WERI-Rb-1 (cell line): ENCODE data around the gene RBP4.

Experiments used
- DNase-seq: peaks from one replicate; pipeline ENCODE4 v3.0.0-alpha.2; 2020
- H3K27ac ChIP-seq: fragments of 250-450 bp; sonication (Bioruptor Pico); 2 replicates; pipeline ENCODE4 v1.5.1; 2020; ENCODE audit warnings: mild to moderate bottlenecking, moderate library complexity
- H3K27me3 ChIP-seq: fragments of 250-450 bp; sonication (Bioruptor Pico); 2 replicates; pipeline ENCODE4 v1.5.1; 2021; ENCODE audit warnings: mild to moderate bottlenecking, low read depth, moderate library complexity; ENCODE audit not compliant: insufficient read depth, severe bottlenecking
- H3K36me3 ChIP-seq: fragments of 250-450 bp; sonication (Bioruptor Pico); 2 replicates; pipeline ENCODE4 v1.5.1; 2020; ENCODE audit warnings: mild to moderate bottlenecking, moderate library complexity
- H3K4me3 ChIP-seq: 2 replicates; pipeline ENCODE4 v1.5.1; 2011; ENCODE audit warnings: low read depth, mild to moderate bottlenecking, control low read depth, low read length
- H3K9me3 ChIP-seq: fragments of 250-450 bp; sonication (Bioruptor Pico); 2 replicates; pipeline ENCODE4 v1.5.1; 2021; ENCODE audit warnings: mild to moderate bottlenecking, moderate library complexity; ENCODE audit not compliant: severe bottlenecking
- TF ChIP-seq, protein P1 (sequence below): IDR thresholded peaks from 2 replicates; pipeline ENCODE4 v1.5.1; 2011; ENCODE audit warnings: low read depth, mild to moderate bottlenecking, control low read depth, inconsistent platforms, low read length

RBP4 gene

DNA sequence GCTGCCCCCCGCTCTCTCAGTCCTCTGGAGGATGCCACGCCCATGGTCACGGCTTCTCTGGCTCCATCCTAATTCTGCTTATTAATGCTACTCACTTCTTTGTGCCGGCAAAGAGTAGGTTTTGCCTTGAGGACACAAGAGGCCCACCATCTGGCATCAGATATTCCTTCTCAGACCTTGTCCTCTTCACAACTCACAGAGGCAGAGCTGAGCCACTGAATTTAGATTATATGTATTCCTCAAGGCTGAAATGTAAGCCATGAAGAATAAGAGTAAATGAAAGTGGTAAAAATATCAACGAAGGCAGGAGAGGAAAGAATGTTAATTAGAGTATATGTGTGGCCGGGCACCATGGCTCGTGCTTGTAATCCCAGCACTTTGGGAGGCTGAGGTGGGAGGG is 6.5 kb downstream of the RBP4 start:
- H3K36me3 ChIP-seq, result no peaks in the 10 kb centered on the region
- no peaks in the 10 kb centered on the region for H3K9me3 ChIP-seq
- no peak overlapping the region for H3K27ac ChIP-seq
- TF ChIP-seq, protein P1, sequence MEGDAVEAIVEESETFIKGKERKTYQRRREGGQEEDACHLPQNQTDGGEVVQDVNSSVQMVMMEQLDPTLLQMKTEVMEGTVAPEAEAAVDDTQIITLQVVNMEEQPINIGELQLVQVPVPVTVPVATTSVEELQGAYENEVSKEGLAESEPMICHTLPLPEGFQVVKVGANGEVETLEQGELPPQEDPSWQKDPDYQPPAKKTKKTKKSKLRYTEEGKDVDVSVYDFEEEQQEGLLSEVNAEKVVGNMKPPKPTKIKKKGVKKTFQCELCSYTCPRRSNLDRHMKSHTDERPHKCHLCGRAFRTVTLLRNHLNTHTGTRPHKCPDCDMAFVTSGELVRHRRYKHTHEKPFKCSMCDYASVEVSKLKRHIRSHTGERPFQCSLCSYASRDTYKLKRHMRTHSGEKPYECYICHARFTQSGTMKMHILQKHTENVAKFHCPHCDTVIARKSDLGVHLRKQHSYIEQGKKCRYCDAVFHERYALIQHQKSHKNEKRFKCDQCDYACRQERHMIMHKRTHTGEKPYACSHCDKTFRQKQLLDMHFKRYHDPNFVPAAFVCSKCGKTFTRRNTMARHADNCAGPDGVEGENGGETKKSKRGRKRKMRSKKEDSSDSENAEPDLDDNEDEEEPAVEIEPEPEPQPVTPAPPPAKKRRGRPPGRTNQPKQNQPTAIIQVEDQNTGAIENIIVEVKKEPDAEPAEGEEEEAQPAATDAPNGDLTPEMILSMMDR, result no peak
- DNase-seq, result no peak
- H3K27me3 ChIP-seq, result no peaks in the 10 kb centered on the region
- H3K4me3 ChIP-seq, result no peak overlapping the region

DNA sequence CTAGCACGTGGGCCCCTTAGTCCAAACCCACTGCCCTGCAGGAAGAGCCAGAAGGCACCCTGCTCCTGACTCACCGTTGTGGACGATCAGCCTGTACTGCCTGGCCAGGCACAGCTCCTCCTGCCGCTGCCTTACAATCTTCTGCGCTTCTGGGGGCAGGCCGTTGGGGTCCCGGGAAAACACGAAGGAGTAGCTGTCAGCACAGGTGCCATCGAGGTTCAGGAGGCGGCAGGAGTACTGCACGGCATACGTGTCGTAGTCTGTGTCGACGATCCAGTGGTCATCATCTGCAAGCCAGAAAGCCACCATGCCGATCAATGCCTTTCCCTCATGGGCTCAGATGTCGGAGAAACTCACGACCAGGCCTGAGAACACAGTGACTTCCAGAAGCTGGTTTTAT is 7.3 kb downstream of the RBP4 start:
- Histone ChIP-seq H3K4me3 (no peak overlapping the region), H3K27ac (no peak overlapping the region), H3K9me3 (no peaks in the 10 kb centered on the region), H3K27me3 (no peaks in the 10 kb centered on the region), H3K36me3 (no peaks in the 10 kb centered on the region)
- TF ChIP-seq, protein P1, result no peak
- no peak for DNase-seq

DNA sequence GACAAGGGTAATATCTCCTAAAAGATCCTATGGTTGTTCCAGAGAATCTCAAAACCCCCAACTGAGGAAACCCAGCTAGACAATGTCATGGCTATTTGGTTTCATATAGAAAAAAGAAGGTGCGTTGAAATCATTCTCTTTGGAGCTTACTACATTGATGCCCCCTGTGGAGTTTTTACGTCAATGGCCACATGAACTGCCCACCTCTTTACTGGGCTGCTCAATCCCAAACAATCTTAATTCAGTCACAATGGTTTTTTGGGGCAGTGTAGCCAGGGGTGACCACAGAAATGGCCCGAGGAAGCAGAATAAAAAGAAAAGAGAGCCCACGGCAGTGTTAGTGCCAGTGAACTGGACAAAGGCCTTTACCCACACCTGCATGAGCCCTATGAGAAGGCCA is 7.8 kb downstream of the RBP4 start:
- no peak overlapping the region for H3K27ac ChIP-seq
- H3K4me3 ChIP-seq, result no peak overlapping the region
- TF ChIP-seq, protein P1, result no peak
- no peak for DNase-seq
- H3K9me3 ChIP-seq, result no peaks in the 10 kb centered on the region
- no peaks in the 10 kb centered on the region for H3K27me3 ChIP-seq
- H3K36me3 ChIP-seq, result no peaks in the 10 kb centered on the region

DNA sequence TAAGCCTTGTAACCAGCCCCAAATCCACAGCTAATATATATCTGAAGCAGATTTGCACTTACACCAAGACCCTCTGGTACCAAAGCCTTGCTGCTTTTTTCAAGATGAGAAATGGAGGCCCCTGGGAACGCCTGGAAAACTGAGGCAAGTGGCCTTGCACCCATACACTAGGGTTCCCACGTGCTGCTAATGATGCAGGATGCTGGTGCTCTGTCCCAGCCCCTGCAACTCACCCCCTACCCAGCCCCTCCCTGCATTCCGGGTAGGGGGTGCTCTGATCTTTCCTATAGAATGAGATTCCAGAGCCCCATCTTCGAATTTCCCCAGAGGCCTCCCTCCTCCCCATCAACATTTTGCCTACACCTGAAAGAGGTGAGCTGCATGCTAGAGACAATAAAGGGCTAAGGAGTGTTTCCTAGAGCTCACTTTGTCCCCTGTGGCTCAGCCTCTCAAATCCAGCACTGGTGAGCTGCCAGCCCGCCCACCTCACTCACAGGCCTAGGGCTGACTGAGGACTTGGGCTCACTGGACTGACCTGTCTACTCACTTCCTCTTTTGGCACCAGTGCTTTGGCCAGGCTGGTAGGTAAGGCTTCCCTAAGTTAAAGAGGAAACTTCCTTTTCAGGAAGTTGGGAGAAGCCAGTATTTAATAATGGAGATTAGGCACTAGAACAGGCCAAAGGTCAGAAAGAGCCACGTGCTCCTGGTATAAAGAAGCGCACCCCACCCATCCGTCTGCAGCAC is 9.8 kb downstream of the RBP4 start:
- H3K4me3 ChIP-seq, result no peak overlapping the region
- H3K27me3 ChIP-seq, result no peaks in the 10 kb centered on the region
- H3K9me3 ChIP-seq, result no peaks in the 10 kb centered on the region
- TF ChIP-seq, protein P1, result no peak
- no peak for DNase-seq
- H3K27ac ChIP-seq, result no peak overlapping the region
- H3K36me3 ChIP-seq, result no peaks in the 10 kb centered on the region

DNA sequence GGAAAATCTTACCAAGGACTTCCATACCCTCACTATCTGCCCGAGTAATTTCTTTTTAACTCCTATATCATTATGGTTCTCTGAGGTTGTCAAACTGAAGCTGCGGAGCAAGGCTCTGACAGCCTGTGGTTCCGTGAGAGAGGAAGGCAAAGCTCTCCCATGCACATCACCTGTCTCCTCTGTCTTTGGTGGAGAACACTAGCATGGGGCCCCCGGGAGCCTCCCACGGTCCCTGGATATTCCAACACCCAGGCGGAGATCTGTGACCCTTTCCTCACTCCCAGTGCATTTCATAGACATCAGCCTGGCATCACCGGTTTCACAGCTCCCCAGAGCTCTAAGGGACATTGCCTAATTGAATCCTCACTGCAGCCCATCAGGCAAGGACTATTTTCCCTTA is 10.4 kb downstream of the RBP4 start:
- Histone ChIP-seq H3K36me3 (no peaks in the 10 kb centered on the region), H3K9me3 (no peaks in the 10 kb centered on the region), H3K27me3 (no peaks in the 10 kb centered on the region), H3K4me3 (no peak overlapping the region), H3K27ac (no peak overlapping the region)
- no peak for DNase-seq
- TF ChIP-seq, protein P1, result no peak
